GM12865 (cell line): ENCODE measurements around the gene IFTAP.
A peak's percentile ranks its signal among the peaks of the same experiment; 100 is the strongest.

Experiments
- DNase-seq: peaks from one replicate; pipeline ENCODE4 v3.0.0; 2010; ENCODE audit warnings: low read depth
- H3K4me3 ChIP-seq: 2 replicates; pipeline ENCODE4 v1.5.1; 2011; ENCODE audit warnings: mild to moderate bottlenecking, low read depth, low read length, control low read depth
- CTCF ChIP-seq: IDR thresholded peaks from 2 replicates; pipeline ENCODE4 v1.5.1; 2011; ENCODE audit warnings: low read length, control low read depth, low read depth, inconsistent platforms; ENCODE audit not compliant: insufficient read depth; ENCODE audit errors: missing control alignments

The IFTAP gene

GRCh38 chr11:36703055-36703404 is 108.7 kb downstream of the IFTAP start:
- peak; percentile 35 for DNase-seq
- H3K4me3 ChIP-seq: no peak overlapping the region
- TF ChIP-seq CTCF: no peak
